HG03060 (cell line): ENCODE measurements around the gene ACER3.
"Not testable (repeated sequence)": the region's sequence is repeated elsewhere in the genome, so short reads cannot be mapped to it uniquely, and the experiment has no call there.

Experiments used
- ATAC-seq: cut with Tn5 transposase; IDR thresholded peaks from one replicate; pipeline ENCODE4 v1.9.1; 2021; ENCODE audit warnings: low read depth, moderate number of reproducible peaks; ENCODE audit not compliant: unreplicated experiment

ACER3 gene

GRCh38 chr11:77053217-77054015, 192.7 kb downstream of the ACER3 start:
- ATAC-seq = no peak

DNA sequence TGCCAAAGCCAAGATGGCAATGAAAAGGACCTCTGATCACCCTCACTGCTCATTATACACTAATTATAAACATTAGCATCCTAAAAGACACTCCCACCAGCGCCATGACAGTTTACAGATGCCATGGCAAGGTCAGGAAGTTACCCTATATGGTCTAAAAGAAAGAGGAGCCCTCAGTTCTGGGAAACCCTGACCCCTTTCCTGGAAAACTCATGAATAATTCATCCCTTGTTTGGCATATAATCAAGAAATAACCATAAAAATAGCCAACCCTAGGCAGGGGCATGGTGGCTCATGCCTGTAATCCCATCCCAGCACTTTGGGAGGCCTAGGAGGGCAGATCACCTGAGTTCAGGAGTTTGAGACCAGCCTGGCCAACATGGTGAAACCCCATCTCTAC, 193.4 kb downstream of the ACER3 start:
- ATAC-seq = no peak

DNA sequence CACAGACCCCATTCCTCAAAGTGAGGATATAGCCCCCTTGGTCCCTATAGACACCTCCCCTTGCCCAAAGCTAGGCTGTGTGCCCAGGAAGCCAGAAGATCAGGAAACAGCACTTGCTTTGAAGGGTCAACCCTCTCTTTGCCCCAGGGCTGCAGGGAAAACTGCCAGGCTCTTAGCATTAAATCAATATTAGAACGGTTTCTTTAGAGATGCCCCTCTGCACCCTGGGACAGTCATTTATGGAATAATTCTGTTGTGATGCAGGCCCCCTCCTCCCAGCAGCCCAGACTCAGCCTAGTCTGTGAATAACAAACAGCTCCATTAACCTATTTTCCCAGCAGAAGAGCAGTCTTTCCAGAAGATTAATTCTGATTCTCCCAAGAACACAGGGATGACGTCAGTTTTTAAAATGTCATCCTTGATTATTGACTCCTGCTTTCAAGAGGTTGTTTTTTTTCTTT, 194.4 kb downstream of the ACER3 start:
- no peak for ATAC-seq

DNA sequence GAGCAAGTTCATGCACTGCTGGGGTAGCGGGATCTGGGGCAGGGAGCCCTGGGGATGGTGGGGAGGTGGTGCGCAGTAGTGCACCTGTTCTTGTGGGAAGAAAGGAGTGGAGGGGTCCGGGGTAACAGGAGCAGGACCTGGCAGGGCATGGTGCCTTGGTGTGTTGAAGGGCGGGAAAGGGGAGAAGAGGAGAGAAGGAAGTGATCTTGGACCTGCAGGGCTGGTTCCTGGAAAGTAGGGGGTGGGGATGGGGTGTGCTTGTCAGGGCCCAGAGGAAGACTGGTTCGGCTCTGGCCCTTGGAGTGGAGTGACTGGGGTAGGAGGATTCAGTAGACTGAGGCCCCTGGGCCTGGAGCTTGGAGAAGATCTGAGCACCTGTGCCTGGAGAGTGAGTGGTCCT, 195.2 kb downstream of the ACER3 start:
- no peak for ATAC-seq

DNA sequence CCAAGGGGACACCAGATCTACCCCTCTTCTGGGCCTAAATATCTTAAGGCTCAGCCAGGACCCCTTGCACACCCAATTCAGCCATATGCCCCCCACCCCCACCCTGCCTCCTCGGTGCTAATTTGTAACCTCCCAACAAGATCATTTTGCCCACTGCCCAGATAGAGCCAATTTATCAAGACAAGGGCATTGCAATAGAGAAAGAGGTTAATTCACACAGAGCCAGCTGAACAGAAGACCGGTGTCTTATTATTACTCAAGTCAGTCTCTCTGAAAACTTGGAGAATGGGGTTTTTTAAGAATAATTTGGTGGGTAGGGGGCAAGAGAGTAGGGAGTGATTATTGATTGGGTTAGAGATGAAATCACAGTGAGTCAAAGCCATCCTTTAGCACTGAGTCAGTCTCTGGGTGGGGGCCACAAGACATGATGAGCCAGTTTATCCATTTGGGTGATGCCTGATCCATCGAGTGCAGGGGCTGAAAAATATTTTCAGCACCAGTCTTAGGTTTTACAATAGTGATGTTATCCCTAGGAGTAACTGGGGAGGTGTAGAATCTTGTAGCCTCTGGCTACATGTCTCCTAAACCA, 196.2 kb downstream of the ACER3 start:
- no peak for ATAC-seq

- ATAC-seq = no peak
These were observed 197.3 kb downstream of the ACER3 start for GRCh38 chr11:77057938-77058474.

- ATAC-seq = no peak
These were observed 198.2 kb downstream of the ACER3 start for GRCh38 chr11:77058900-77059299.

DNA sequence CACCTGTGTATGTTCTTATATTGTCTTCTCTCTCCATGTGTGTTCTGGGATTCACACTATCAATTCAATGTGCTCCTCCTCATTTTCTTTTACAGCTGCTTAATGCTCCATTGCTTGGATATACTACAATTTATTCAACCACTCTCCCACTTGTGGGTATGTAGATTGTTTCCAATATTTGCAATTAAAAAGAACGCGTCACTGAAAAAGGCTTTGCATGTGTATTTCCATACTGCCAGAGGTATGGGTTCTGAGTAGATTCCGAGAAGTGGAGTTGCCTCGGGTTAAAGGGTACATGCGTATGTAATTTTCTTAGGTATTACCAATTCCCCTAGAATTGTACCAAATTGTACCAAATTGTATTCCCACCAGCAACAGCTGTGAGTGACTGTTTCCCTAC, 199.1 kb downstream of the ACER3 start:
- ATAC-seq = no peak

DNA sequence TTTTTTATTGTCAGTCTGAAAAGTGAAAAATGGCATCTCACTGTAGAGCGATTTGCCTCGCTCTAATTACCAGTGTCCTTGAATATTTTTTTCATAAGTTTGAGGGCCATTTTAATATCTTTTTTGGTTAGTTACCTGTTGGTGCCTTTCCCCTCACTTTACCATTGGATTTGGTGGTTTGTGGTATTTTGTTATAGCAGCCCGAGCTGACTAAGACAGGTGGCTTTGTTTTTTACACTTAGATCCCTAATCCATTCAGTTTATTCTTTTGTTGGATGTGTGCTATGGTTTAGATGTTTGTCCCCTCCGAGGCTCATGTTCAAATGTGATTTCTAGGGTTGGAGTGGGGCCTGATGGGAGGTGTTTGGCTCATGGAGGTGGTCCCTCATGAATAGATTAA, 199.5 kb downstream of the ACER3 start:
- no peak for ATAC-seq

DNA sequence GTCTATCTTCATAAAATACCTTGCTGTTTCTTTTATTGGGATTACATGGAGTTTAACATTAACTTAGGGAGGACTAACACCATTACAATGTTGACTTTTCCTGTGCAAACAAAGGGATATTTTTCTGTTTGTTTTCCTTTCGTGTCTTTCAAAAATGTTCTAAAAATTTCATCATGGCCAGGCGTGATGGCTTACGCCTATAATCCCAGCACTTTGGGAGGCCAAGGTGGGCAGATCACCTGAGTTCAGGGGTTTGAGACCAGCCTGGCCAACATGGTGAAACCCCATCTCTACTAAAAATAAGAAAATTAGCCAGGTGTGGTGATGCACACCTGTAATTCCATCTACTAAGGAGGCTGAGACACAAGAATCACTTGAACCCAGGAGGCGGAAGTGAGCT, 200.5 kb downstream of the ACER3 start:
- not testable (repeated sequence) for ATAC-seq

DNA sequence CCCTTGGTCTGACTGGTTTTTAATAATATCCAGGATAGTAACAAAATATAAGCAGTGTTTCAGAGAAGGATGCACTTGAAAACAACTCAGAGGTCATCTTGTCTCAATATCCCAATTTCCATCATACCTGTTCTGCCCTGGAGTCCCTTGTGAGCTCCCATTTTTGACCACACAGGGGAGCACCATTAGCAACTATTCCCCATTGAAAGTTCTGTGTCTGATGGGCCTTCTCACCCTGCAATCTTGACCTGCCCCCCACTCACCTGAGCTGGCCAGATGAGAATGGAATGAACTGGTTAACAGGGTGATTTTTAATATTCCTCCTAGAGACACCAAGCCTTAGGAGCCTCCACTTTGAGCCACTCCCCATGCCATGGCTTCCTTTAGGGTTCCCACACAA, 202.2 kb downstream of the ACER3 start:
- no peak for ATAC-seq

GRCh38 chr11:77063407-77063806, 202.7 kb downstream of the ACER3 start:
- no peak for ATAC-seq

DNA sequence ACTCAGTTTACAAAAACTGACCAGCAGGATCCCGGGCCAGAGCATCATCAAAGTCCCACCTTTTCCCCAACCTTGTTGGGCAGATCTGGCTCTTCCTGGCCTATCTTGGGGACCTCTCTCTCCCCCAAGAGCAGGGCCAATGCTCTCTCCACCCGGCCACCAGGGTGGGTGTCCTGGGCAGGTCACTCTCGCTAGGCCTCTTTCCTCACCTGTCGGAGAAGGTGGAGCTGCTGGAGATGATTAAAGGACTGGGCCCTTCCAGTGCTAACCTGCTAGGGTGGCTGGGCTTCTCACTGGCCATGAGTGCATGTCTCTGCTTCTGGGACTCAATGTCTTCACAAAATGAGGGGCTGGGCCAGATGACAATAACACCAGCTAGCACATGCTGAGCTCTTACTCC, 203.1 kb downstream of the ACER3 start:
- no peak for ATAC-seq

- no peak for ATAC-seq
These were observed 204.0 kb downstream of the ACER3 start for GRCh38 chr11:77064648-77065217.

GRCh38 chr11:77065878-77066228, 205.1 kb downstream of the ACER3 start:
- ATAC-seq = no peak

DNA sequence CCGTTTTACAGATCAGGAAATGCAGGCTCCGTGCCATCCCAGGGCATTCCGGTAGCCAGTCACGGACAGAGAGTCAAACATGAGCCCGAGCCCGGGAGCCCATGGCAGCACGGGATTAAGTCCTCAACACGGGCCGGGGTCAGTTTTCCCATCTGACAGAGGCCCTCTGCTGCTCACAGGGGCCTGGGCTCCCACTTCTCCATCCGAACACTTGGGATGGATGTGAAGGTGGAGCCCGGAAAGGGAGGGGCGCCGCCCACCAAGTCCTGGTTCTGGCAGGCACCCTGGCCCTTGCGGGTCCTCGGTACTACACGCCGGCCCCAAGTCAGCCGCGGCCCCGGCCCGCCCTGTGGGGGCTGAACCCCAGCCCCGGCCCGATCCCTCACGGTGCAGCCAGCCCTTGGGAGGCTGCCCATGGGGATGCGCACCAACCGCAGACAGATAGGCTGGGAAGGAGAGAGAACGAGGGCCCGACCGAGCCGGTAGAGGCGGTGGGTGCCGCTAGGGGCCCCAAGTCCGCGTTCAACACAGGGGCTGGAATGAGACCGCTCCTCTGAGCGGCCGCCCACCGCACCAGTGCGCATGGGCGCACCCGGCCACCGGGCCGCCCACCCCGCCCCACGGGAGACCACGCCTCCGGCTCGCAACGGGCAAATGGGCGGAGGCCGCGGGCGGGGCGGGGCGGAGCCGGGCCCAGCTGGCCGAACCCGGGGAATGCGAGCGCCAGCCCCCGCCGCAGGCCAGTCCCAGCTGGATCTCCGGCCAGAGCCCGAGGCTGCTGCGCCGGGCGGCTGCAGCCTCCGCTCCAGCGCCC, 205.7 kb downstream of the ACER3 start, which contains the start of gene CAPN5:
TSS of gene CAPN5 (plus strand) at position 743 of the 814 bp plus-strand sequence. CDS start 17,916 bp downstream, outside the sequence.
- peak; percentile 40 for ATAC-seq

GRCh38 chr11:77067861-77068443, 207.2 kb downstream of the ACER3 start:
- no peak for ATAC-seq

DNA sequence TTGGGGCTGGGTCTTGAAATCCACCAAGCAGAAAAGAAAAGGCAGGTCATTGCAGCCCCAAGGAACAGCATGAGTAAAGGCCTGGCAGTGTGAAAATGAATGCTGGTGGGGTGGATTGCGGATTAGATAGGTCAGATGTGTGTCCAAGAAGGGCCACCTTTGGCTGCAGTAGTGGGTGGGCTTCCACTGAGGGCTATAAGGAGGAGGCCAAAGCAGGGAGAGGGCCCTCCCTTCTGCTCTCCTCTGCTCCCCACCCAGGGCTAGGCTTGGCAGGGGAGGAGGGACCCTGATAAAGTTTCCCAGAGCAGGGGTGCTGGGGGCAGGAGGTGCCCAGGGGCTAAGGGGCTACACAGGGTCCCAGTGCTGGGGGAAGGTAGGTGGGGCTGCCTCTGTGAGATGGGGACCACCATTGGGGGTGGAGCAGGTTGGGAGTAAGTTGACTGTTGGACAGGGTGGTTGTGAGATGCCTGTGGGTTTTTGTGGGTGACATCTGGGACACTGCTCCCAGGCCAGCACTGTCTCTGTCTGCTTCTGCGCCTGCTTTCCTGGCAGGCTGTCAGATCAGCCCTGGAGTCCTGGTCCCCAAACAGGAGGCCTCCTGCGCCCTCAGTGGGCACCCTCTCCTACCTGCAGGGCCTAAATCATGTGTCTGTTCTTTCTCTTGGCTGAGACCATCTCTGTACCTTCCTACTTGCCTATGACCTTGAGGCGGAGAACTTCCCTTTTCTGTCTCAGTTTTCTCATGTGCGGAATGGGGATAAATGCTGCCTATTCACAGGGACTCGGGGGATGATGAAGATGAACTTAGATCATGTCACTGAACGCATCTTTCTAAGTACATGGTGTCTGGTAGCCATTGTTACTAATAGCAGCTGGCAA, 208.0 kb downstream of the ACER3 start:
- ATAC-seq = no peak

GRCh38 chr11:77069336-77069968, 208.7 kb downstream of the ACER3 start:
- ATAC-seq = no peak
